MM.1S (cell line): Measurements from ENCODE around the gene GXYLT1.
A peak's percentile ranks its signal among the peaks of the same experiment; 100 is the strongest.

Source experiments
- DNase-seq: peaks from one replicate; pipeline ENCODE4 v3.0.0-alpha.2; 2015
- H2AFZ ChIP-seq: fragments of 300-600 bp; sonication (generic); 2 replicates; pipeline ENCODE4 v1.6.0; 2016; ENCODE audit warnings: antibody characterized with exemption, low read length
- H3F3A ChIP-seq: fragments of 300-600 bp; sonication (generic); 2 replicates; pipeline ENCODE4 v1.6.1; 2016; ENCODE audit warnings: mild to moderate bottlenecking, antibody characterized with exemption, low read length, moderate library complexity, mixed read lengths; ENCODE audit not compliant: insufficient read depth
- H3K27ac ChIP-seq: fragments of 300-600 bp; sonication (generic); 2 replicates; pipeline ENCODE4 v1.5.1; 2016; ENCODE audit warnings: mild to moderate bottlenecking, low read length
- H3K27me3 ChIP-seq: fragments of 300-600 bp; sonication (generic); replicated peaks from 2 replicates; pipeline ENCODE4 v1.6.0; 2016; ENCODE audit warnings: low read length; ENCODE audit not compliant: insufficient read depth
- H3K36me3 ChIP-seq: fragments of 300-600 bp; sonication (generic); replicated peaks from 2 replicates; pipeline ENCODE4 v1.6.1; 2016; ENCODE audit warnings: mild to moderate bottlenecking, low read length, mixed read lengths; ENCODE audit not compliant: insufficient read depth
- H3K4me1 ChIP-seq: fragments of 300-600 bp; sonication (generic); 2 replicates; pipeline ENCODE4 v1.6.1; 2016; ENCODE audit warnings: low read length, mixed read lengths
- H3K4me2 ChIP-seq: fragments of 300-600 bp; sonication (generic); 2 replicates; pipeline ENCODE4 v1.6.0; 2016; ENCODE audit warnings: low read depth, low read length
- H3K4me3 ChIP-seq: fragments of 300-600 bp; sonication (generic); 2 replicates; pipeline ENCODE4 v1.5.1; 2016; ENCODE audit warnings: low read length, mixed read lengths
- H3K79me2 ChIP-seq: fragments of 300-600 bp; sonication (generic); 2 replicates; pipeline ENCODE4 v1.6.1; 2016; ENCODE audit warnings: mixed run types, low read length, mixed read lengths
- H3K9ac ChIP-seq: fragments of 300-600 bp; sonication (generic); 2 replicates; pipeline ENCODE4 v1.6.1; 2016; ENCODE audit warnings: low read length, mixed read lengths
- H3K9me2 ChIP-seq: fragments of 300-600 bp; sonication (generic); replicated peaks from 2 replicates; pipeline ENCODE4 v1.6.1; 2016; ENCODE audit warnings: mild to moderate bottlenecking, low read length, mixed read lengths; ENCODE audit not compliant: insufficient read depth
- H3K9me3 ChIP-seq: fragments of 300-600 bp; sonication (generic); replicated peaks from 2 replicates; pipeline ENCODE4 v1.6.1; 2016; ENCODE audit warnings: mild to moderate bottlenecking, low read length, mixed read lengths; ENCODE audit not compliant: insufficient read depth
- H4K20me1 ChIP-seq: fragments of 300-600 bp; sonication (generic); 2 replicates; pipeline ENCODE4 v1.6.1; 2016; ENCODE audit warnings: mild to moderate bottlenecking, low read length, moderate library complexity, mixed read lengths; ENCODE audit not compliant: insufficient read depth
- CTCF ChIP-seq: fragments of 300-600 bp; sonication (generic); IDR thresholded peaks from 2 replicates; pipeline ENCODE4 v1.5.1; 2016; ENCODE audit warnings: antibody characterized with exemption, low read length, mixed read lengths
- EZH2 ChIP-seq: fragments of 300-600 bp; sonication (generic); optimal IDR thresholded peaks from 2 replicates; pipeline ENCODE3; 2017; ENCODE audit warnings: low read depth, mild to moderate bottlenecking, antibody characterized with exemption, low read length, mixed read lengths
- EZH2phosphoT487 ChIP-seq: fragments of 300-600 bp; sonication (generic); IDR thresholded peaks from 2 replicates; pipeline ENCODE4 v1.6.1; 2018; ENCODE audit warnings: antibody characterized with exemption, low read length

GXYLT1 gene

GRCh38 chr12:42144408-42145196 lies at the start of gene GXYLT1:
Gene GXYLT1 (minus strand): TSS chr12:42144874. CDS start chr12:42144646, 228 bp downstream.
- H3F3A ChIP-seq = peaks cover 11% of the 10 kb centered on the region; the same call in 1 of the 2 replicates
- no peaks in the 10 kb centered on the region for H3K9me2 ChIP-seq
- H3K9me3 ChIP-seq = no peaks in the 10 kb centered on the region
- peak within 1 kb of the TSS; percentile 78 for H3K4me3 ChIP-seq
- H3K27me3 ChIP-seq = no peaks in the 10 kb centered on the region
- no peaks in the 10 kb centered on the region; the same call in 1 of the 2 replicates for H3K4me1 ChIP-seq
- peak; percentile 96 for DNase-seq
- H4K20me1 ChIP-seq = no peaks in the 10 kb centered on the region
- H2AFZ ChIP-seq = peak within 1 kb of the TSS; percentile 73
- peaks cover 43% of the 10 kb centered on the region for H3K79me2 ChIP-seq
- TF ChIP-seq EZH2phosphoT487 (no peak), EZH2 (no peak), CTCF (no peak)
- peak within 1 kb of the TSS; percentile 60 for H3K9ac ChIP-seq
- no peaks in the 10 kb centered on the region for H3K36me3 ChIP-seq
- peak within 1 kb of the TSS; percentile 93 for H3K4me2 ChIP-seq
- peak within 1 kb of the TSS; percentile 49; the same call in 1 of the 2 replicates for H3K27ac ChIP-seq

GRCh38 chr12:42192686-42193085 lies 48.0 kb upstream of the GXYLT1 start:
- Histone ChIP-seq H2AFZ (no peak overlapping the region), H3K9me3 (no peaks in the 10 kb centered on the region), H3K4me2 (no peak overlapping the region), H4K20me1 (no peaks in the 10 kb centered on the region), H3K4me3 (no peak overlapping the region), H3K79me2 (no peaks in the 10 kb centered on the region), H3K9me2 (no peaks in the 10 kb centered on the region), H3K9ac (no peak overlapping the region), H3F3A (no peaks in the 10 kb centered on the region), H3K4me1 (no peaks in the 10 kb centered on the region), H3K27me3 (no peaks in the 10 kb centered on the region), H3K36me3 (0 out of 2 replicates have a peak, but pooled peaks cover 5% of the 10 kb centered on the region), H3K27ac (no peak overlapping the region)
- no peak for TF ChIP-seq EZH2phosphoT487
- no peak for TF ChIP-seq CTCF
- TF ChIP-seq EZH2 = no peak
- no peak for DNase-seq

GRCh38 chr12:42192258-42192657 lies 47.6 kb upstream of the GXYLT1 start:
- no peak overlapping the region for H3K9ac ChIP-seq
- TF ChIP-seq EZH2phosphoT487 (no peak), CTCF (no peak), EZH2 (no peak)
- no peak overlapping the region for H3K4me3 ChIP-seq
- H3K27ac ChIP-seq = no peak overlapping the region
- DNase-seq = no peak
- no peaks in the 10 kb centered on the region for H3K9me2 ChIP-seq
- H3K36me3 ChIP-seq = 0 out of 2 replicates have a peak, but pooled peaks cover 3% of the 10 kb centered on the region
- no peaks in the 10 kb centered on the region for H4K20me1 ChIP-seq
- H3K27me3 ChIP-seq = no peaks in the 10 kb centered on the region
- no peaks in the 10 kb centered on the region for H3K79me2 ChIP-seq
- H2AFZ ChIP-seq = no peak overlapping the region
- H3K9me3 ChIP-seq = no peaks in the 10 kb centered on the region
- H3K4me2 ChIP-seq = no peak overlapping the region
- H3K4me1 ChIP-seq = no peaks in the 10 kb centered on the region
- no peaks in the 10 kb centered on the region for H3F3A ChIP-seq
